GM21423 (cell line): ENCODE data around the gene NOL12.
"Not testable (repeated sequence)": the region's sequence is repeated elsewhere in the genome, so short reads cannot be mapped to it uniquely, and the experiment has no call there.

Experiments used
- ATAC-seq: cut with Tn5 transposase; IDR thresholded peaks from one replicate; pipeline ENCODE4 v1.9.1; 2021; ENCODE audit warnings: mild to moderate bottlenecking, moderate library complexity; ENCODE audit not compliant: unreplicated experiment

Gene NOL12

GRCh38 chr22:37710675-37711074 lies 24.5 kb downstream of the NOL12 start:
- no peak for ATAC-seq

DNA sequence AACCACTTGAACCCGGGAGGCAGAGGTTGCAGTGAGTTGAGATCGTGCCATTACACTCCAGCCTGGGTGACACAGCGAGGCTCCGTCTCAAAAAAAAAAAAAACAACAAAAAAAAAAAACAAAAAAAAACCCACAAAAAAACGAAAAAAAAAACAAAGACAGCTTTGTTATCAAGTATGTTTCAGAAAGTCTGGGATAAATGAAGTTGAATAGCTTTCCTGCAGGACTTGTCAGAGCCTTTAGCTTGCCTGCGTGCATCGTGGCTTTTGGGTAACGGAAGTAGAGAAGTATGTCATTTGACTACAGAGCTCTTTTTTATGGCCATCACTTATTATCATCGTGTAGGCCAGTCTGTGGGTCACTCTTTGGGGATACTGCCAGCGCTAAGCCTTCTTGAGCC lies 25.3 kb downstream of the NOL12 start:
- ATAC-seq = no peak

DNA sequence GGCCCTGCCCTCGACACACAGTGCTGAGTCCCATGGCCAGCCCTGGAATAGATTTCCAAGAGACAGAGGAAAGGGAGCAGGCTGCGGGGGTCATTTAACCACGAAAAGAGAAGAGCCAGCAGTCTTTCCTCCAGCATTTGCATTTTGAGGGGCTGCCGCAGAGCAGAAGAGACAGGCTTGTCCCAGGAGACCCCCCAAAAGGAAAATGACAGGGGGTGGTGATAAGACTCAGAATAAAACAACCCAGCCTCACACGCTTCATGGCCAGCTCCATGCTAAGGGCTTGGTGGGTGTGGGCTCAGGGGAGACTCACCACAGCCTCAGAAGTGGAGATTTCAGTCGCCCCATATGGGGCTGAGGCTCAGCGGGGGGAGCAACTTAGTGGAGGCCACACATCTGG lies 27.6 kb downstream of the NOL12 start:
- ATAC-seq = no peak

- no peak for ATAC-seq
Measured at GRCh38 chr22:37714634-37715033, 28.5 kb downstream of the NOL12 start.

GRCh38 chr22:37715760-37716159 lies 29.6 kb downstream of the NOL12 start:
- ATAC-seq = no peak

- no peak for ATAC-seq
Measured at GRCh38 chr22:37716708-37717107, 30.6 kb downstream of the NOL12 start.

DNA sequence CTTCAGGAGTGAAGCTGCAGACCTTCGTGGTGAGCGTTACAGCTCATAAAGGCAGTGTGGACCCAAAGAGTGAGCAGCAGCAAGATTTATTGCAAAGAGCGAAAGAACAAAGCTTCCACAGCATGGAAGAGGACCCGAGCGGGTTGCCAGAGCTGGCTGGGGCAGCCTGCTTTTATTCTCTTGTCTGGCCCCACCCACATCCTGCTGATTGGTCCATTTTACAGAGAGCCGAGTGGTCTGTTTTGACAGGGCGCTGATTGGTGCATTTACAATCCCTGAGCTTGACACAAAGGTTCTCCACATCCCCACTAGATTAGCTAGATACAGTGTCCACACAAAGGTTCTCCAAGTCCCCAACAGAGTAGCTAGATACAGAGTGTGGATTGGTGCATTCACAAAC lies 31.1 kb downstream of the NOL12 start:
- ATAC-seq = not testable (repeated sequence)

DNA sequence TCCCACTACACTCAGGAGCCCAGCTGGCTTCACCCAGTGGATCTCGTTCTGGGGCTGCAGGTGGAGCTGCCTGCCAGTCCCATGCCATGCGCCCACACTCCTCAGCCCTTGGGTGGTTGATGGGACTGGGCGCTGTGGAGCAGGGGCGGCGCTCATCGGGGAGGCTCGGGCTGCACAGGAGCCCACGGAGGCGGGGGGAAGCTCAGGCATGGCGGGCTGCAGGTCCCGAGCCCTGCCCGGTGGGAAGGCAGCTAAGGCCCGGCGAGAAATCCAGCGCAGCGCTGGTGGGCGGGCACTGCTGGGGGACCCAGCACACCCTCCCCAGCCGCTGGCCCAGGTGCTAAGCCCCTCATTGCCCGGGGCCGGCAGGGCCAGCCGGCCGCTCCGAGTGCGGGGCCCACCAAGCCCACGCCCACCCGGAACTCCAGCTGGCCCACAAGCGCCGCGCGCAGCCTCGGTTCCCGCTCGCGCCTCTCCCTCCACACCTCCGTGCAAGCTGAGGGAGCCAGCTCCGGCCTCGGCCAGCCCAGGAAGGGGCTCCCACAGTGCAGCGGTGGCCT lies 31.7 kb downstream of the NOL12 start:
- ATAC-seq = not testable (repeated sequence)

GRCh38 chr22:37725551-37726240 lies 39.6 kb downstream of the NOL12 start:
- ATAC-seq = no peak

GRCh38 chr22:37726241-37726887 lies 40.2 kb downstream of the NOL12 start:
- no peak for ATAC-seq

DNA sequence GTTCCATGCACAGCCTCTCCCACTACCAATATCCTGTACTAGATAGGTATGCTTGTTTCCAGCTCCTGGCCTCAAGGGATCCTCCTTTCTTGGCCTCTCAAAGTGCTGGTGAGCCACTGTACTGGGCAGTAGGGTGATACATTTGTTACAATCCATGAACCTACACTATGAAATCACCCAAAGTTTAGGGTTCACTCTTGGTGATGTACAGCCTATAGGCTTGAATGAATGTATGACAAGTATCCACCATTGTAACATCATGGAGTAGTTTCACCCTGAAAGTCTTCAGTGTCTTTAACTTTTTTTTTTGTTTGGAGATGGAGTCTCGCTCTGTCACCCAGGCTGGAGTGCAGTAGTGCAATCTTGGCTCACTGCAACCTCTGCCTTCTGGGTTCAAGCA lies 42.5 kb downstream of the NOL12 start:
- ATAC-seq = no peak

GRCh38 chr22:37731804-37732471 lies 45.8 kb downstream of the NOL12 start:
- ATAC-seq = no peak

GRCh38 chr22:37732699-37733607 lies 46.8 kb downstream of the NOL12 start:
- no peak for ATAC-seq

GRCh38 chr22:37733625-37734401 lies 47.7 kb downstream of the NOL12 start:
- no peak for ATAC-seq

- ATAC-seq = no peak
Measured at GRCh38 chr22:37734402-37734700, 48.2 kb downstream of the NOL12 start.

- ATAC-seq = no peak
Measured at GRCh38 chr22:37734964-37735451, 48.9 kb downstream of the NOL12 start.

- no peak for ATAC-seq
Measured at GRCh38 chr22:37739035-37739434, 52.9 kb downstream of the NOL12 start.

DNA sequence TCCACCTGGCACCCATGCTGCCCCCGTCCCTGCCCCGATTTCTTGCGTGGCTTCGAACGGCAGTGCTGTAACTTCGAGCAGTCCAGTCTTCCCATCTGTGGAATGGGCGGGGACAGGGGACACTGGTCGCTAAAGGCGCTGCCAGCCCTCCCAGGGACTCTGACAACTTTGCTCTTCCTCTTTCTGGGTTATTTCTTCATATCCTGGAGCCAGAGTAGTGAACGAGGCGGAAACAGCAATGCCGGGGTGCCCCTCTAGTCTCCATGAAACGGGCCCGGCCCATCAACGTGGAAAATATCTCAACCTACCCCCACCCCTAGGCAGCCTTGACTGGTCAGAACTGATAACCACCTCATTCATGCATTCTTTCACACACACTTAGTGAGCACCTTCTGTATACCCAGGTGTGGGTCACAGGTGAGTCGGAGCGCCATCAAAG lies 53.5 kb downstream of the NOL12 start:
- no peak for ATAC-seq

DNA sequence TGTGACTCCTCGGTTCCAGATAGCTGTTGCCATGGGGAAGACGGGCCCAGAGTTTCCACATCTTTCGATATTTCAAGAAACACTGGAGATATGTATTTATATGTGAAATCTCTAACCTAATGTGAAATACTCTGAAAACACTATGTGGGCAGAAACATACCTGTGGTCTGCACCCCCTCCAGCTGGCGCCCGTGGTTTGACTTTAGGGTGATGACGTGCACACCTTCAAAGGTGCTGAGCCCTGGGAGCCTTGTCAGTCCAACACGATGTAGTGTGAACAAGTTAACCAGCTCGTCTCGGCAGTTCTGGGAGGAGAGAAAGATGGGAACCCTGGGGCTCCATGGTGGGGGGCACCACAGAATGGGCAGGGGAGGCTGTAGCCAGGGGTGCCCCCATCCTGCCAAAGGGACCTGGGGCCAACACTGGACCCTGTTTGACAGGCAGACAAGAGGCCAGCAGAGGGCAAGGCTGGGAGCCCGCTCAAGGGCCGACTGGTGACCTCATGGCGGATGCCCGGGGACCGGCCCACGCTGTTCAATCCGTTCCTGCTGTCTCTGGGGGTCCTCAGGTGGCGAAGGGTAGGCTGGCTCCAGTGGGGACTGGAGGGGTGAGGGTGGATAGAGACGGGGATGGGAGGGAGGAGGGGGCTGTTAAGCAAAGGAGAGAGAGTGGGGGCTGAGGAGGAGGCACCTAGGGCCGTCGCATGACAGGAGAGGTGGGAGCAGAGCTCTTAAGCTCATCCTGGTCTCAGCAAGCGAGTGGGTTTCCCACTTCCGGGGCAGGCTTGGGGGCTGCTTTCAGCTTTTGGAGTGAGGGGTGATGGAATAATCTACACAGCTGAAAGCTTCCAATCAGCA lies 54.5 kb downstream of the NOL12 start:
- ATAC-seq = no peak
